Mucosa of stomach (tissue), 1 donor: ENCODE results near the gene GALNT18.

Experiments used
- H3K27me3 ChIP-seq: one replicate; pipeline ENCODE4 v1.7.0; 2013; ENCODE audit warnings: mild to moderate bottlenecking, low read length; ENCODE audit not compliant: control insufficient read depth, insufficient read depth
- H3K36me3 ChIP-seq: one replicate; pipeline ENCODE4 v1.7.0; 2013; ENCODE audit warnings: low read length; ENCODE audit not compliant: control insufficient read depth, insufficient read depth
- H3K4me1 ChIP-seq: one replicate; pipeline ENCODE4 v1.7.0; 2013; ENCODE audit warnings: mild to moderate bottlenecking, low read length; ENCODE audit not compliant: control insufficient read depth, insufficient read depth
- H3K4me3 ChIP-seq: one replicate; pipeline ENCODE4 v1.7.0; 2013; ENCODE audit warnings: low read length
- H3K9ac ChIP-seq: one replicate; pipeline ENCODE4 v1.7.0; 2013; ENCODE audit warnings: mild to moderate bottlenecking, low read length, moderate library complexity
- H3K9me3 ChIP-seq: one replicate; pipeline ENCODE4 v1.7.0; 2013; ENCODE audit warnings: mild to moderate bottlenecking, low read length, moderate library complexity; ENCODE audit not compliant: control insufficient read depth
- donor health status: Pancreatic carcinoma.

GALNT18 gene

GRCh38 chr11:11571893-11572292, 49.9 kb downstream of the GALNT18 start:
- Histone ChIP-seq H3K4me1 (peaks cover 9% of the 10 kb centered on the region), H3K27me3 (no peaks in the 10 kb centered on the region), H3K36me3 (no peaks in the 10 kb centered on the region), H3K9me3 (no peaks in the 10 kb centered on the region), H3K4me3 (no peak overlapping the region), H3K9ac (no peak overlapping the region)

GRCh38 chr11:11570823-11571222, 51.0 kb downstream of the GALNT18 start:
- Histone ChIP-seq H3K36me3 (no peaks in the 10 kb centered on the region), H3K9me3 (no peaks in the 10 kb centered on the region), H3K9ac (no peak overlapping the region), H3K4me3 (no peak overlapping the region), H3K4me1 (peaks cover 9% of the 10 kb centered on the region), H3K27me3 (no peaks in the 10 kb centered on the region)

DNA sequence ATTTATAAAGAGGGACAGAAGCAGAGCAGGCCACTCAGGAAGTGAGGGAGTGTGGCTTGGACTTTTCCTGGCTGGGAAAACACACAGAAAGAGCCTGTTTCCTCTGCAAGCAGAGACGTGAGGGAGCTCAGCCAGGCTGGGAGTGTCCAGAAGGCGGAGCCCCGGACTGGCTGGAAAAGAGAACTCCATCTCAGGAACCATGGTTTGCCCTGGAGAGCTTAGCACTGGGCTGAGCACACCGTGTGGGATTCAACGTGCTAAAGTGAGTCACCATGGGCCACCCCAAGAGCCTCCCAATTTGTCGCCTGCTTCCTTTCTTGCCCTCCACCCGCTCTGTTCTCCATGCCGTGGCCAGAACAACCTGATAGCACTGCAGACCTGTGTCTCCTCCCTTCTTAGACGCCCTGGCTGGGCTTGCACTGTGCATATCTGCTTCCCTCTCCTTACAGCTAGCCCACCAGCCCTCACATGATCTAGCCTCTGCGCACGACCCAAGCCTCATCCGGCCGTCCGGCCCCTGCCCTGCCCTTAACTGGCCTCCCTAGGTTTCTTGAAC, 51.8 kb downstream of the GALNT18 start:
- no peak overlapping the region for H3K9ac ChIP-seq
- H3K9me3 ChIP-seq: no peaks in the 10 kb centered on the region
- H3K4me3 ChIP-seq: no peak overlapping the region
- peaks cover 9% of the 10 kb centered on the region for H3K4me1 ChIP-seq
- H3K27me3 ChIP-seq: no peaks in the 10 kb centered on the region
- no peaks in the 10 kb centered on the region for H3K36me3 ChIP-seq

DNA sequence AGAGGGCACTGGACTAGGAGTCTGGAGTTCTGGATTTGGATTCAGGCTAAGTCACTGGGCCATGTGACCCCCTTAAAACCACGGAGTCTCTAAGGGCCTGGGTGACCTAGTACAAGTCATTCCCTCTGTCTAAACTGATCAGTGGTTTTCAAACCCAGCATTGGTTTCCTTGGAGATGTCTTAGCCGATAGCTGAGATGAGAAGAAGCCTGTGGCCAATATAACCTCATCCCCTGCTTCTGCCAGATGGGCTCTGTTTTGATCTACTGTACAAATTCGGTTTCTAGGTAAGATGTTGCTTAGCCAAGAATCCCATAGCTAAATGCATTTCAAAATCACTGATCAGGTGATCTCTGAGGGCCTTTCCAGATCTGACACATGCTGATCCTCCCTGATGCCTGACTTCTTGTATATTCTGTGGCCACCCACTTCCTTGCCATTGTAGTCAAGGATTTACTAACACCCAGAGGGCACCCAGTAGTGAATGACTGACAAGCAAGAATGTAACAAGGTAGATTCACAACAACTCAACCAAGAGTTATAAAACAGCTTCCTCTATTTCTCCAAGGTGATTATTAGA, 53.1 kb downstream of the GALNT18 start:
- H3K9me3 ChIP-seq: no peaks in the 10 kb centered on the region
- H3K4me3 ChIP-seq: no peak overlapping the region
- H3K27me3 ChIP-seq: no peaks in the 10 kb centered on the region
- no peaks in the 10 kb centered on the region for H3K36me3 ChIP-seq
- peaks cover 9% of the 10 kb centered on the region for H3K4me1 ChIP-seq
- H3K9ac ChIP-seq: no peak overlapping the region

DNA sequence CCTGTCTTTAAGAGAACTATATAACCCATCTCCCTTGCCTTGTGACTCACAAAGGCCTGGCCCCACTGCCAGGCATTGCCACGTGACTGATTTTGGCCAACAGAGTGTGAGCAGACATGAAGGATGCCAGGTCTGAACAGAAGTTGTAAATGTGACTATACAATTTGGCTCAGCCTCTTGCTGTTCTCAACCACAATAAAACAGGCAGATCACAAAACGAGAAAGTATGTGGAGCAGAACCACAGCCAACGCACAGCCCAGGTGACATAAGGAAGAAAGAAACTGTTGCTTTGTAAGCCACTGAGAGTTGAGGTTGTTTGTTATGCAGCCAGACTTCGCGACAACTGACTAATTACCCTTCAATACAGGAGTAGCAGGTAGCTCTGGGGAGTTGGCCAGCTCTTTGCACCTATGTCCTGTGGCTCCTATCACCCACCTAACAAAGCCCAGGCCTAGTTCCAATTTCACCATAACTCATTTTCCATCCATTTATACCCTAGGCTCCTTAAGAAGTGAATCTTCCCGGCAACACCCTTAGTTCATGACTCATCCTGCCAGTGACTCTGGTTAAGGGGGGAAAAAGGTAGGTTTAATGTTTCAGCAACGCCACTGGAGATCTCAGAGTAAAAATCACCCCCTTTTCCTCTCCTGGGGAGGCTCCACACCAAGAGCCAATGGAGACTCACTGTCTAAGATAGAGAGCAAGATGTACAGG, 53.7 kb downstream of the GALNT18 start:
- no peak overlapping the region for H3K9ac ChIP-seq
- no peaks in the 10 kb centered on the region for H3K36me3 ChIP-seq
- no peaks in the 10 kb centered on the region for H3K9me3 ChIP-seq
- no peaks in the 10 kb centered on the region for H3K27me3 ChIP-seq
- peaks cover 9% of the 10 kb centered on the region for H3K4me1 ChIP-seq
- no peak overlapping the region for H3K4me3 ChIP-seq

GRCh38 chr11:11565636-11566035, 56.2 kb downstream of the GALNT18 start:
- Histone ChIP-seq H3K9me3 (no peaks in the 10 kb centered on the region), H3K9ac (no peak overlapping the region), H3K4me3 (no peak overlapping the region), H3K36me3 (no peaks in the 10 kb centered on the region), H3K27me3 (no peaks in the 10 kb centered on the region), H3K4me1 (peaks cover 9% of the 10 kb centered on the region)

DNA sequence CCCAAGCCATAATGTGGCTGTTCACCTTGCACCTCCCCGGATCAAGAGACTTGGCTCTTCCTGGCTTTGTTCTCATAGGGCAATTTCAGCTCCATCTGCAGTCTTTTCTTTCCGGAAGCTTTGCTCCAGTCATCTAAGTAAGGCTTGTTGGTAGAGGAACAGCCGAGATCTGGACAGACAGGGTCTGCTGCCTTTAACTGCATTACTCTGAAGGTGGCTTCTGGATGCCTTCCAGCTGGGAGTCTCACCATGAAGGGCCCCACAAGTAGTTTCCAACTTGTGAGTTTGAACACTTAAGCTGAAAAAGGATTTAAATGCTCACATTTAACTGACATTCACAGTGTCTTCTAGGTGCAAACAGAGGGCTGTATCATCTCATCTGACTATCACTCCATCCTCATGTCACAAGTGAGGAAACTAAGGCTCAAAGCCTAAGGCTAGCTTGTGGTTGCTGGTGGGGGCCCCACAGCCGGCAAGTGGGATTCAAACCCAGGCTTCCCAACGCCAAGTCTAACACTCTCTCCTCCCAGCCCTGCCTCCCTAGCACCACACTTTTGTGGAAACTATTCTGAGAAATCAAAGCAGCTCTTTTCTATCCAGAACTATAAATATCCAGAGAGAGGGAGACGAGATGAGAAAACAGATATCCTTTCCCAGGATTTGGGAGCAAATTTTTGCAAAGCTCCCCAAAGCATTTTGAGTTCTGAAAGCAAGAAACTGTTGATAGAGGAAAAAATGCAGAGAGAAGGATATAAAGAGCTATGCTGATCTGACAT, 58.4 kb downstream of the GALNT18 start:
- H3K27me3 ChIP-seq: no peaks in the 10 kb centered on the region
- H3K4me3 ChIP-seq: no peak overlapping the region
- H3K9me3 ChIP-seq: no peaks in the 10 kb centered on the region
- H3K36me3 ChIP-seq: no peaks in the 10 kb centered on the region
- no peak overlapping the region for H3K9ac ChIP-seq
- no peaks in the 10 kb centered on the region for H3K4me1 ChIP-seq

DNA sequence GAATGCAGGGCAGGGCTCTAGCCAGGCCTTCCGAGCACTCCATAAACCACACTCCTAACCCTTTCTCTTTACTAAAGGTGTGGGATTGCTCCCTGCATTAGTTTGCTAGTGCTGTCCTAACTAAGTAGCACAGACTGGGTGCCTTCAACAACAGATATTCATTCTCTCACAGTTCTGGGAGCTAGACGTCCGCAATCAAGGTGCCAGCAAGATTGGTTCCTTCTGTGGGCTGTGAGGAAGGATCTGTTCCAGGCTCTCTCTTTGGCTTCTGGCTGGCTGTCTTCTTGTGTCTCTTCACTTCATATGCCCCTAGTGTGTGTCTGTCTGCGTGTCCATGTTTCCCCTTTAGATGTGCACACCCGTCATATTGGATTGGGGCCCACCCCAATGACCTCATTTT, 59.8 kb downstream of the GALNT18 start:
- Histone ChIP-seq H3K4me3 (no peak overlapping the region), H3K9me3 (no peaks in the 10 kb centered on the region), H3K9ac (no peak overlapping the region), H3K27me3 (no peaks in the 10 kb centered on the region), H3K4me1 (no peaks in the 10 kb centered on the region), H3K36me3 (no peaks in the 10 kb centered on the region)

DNA sequence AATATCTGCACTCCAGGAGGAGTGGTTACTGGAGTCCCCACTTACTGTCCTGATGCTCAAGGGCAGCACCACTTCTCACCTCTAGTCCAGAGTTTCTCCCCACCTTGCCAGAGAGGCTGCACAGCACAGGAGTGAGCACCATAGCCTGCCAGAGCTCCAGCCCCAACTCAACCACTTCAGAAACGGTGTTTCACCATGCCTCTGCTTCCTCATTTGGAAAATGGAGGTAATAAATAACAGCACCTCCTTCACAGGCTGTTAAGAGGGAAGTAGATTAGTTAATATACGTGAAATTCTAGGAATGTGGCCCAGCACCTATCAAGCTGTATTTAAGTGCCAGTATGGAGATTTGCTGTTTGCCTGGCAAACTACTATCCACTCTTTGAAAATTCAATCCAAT, 63.0 kb downstream of the GALNT18 start:
- no peak overlapping the region for H3K4me3 ChIP-seq

DNA sequence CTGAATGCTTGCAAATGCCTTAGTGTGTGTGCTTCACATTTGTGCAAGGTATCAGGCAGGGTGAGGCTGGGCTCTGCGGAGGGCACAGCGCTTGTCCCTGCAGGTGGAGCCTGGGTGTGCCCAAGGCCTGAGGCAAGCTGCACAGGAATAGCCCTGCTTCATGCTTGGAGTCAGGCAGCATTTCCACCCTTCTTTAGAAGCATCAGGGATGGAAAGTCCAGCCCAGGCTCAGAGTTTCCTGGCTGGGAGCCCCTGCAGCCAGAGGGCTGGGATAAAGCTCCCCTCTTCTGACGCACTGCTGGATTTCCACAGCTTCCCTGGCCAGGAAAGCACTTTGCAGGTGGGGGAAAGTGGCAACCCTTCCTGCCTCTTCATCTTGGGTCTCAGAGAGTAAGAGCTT, 63.4 kb downstream of the GALNT18 start:
- H3K4me1 ChIP-seq: no peaks in the 10 kb centered on the region
- no peak overlapping the region for H3K4me3 ChIP-seq
- no peak overlapping the region for H3K9ac ChIP-seq
- no peaks in the 10 kb centered on the region for H3K9me3 ChIP-seq
- H3K36me3 ChIP-seq: no peaks in the 10 kb centered on the region
- no peaks in the 10 kb centered on the region for H3K27me3 ChIP-seq

More for the DNA sequence above, 63.0 kb downstream of the GALNT18 start:
- Histone ChIP-seq H3K9me3 (no peaks in the 10 kb centered on the region), H3K9ac (no peak overlapping the region), H3K36me3 (no peaks in the 10 kb centered on the region), H3K4me1 (no peaks in the 10 kb centered on the region), H3K27me3 (no peaks in the 10 kb centered on the region)

DNA sequence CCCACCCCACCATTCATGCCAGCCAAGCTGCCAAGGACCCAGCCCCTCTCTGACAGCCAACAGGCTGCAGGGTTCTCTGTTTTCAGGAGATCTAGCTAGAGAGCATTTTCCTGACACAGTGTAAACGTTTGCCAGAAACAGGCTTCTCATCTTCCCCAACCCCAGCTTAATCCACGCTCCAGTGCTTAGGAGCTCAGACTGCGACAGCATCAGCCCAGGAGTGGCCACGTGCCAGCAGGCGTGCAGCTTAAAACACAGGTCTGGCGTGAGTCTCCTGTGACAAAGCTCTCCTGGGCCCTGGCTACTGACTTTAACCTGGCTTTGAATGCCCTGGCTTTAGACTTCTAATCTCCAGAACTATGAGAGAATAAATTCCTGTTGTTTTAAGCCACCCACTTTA, 66.6 kb downstream of the GALNT18 start:
- no peaks in the 10 kb centered on the region for H3K9me3 ChIP-seq
- H3K36me3 ChIP-seq: no peaks in the 10 kb centered on the region
- H3K4me3 ChIP-seq: no peak overlapping the region
- peaks cover 13% of the 10 kb centered on the region for H3K4me1 ChIP-seq
- H3K9ac ChIP-seq: no peak overlapping the region
- H3K27me3 ChIP-seq: no peaks in the 10 kb centered on the region

- H3K27me3 ChIP-seq: no peaks in the 10 kb centered on the region
- no peak overlapping the region for H3K4me3 ChIP-seq
- H3K9ac ChIP-seq: no peak overlapping the region
- H3K36me3 ChIP-seq: no peaks in the 10 kb centered on the region
- no peaks in the 10 kb centered on the region for H3K9me3 ChIP-seq
- H3K4me1 ChIP-seq: peaks cover 13% of the 10 kb centered on the region
Observed at GRCh38 chr11:11553573-11553972, 68.2 kb downstream of the GALNT18 start.
